ENCODE results near the gene LOC101059915.

LOC101059915 gene

GRCh38 chrX:71625471-71625870 is 41.9 kb upstream of the LOC101059915 start:
- Histone ChIP-seq H3K4me1 (ENCODE audit: control insufficient read depth, insufficient read depth, low read length) (peaks cover 21% of the 10 kb centered on the region), H3K36me3 (ENCODE audit: control insufficient read depth, insufficient read depth, low read length, severe bottlenecking) (no peaks in the 10 kb centered on the region), H3K27me3 (replicated peaks; ENCODE audit: control insufficient read depth, insufficient read depth, low read length) (no peaks in the 10 kb centered on the region), H3K9me3 (ENCODE audit: control insufficient read depth, low read length) (no peaks in the 10 kb centered on the region), H3K9ac (ENCODE audit: low read length) (no peak overlapping the region), H3K4me3 (ENCODE audit: low read length) (no peak overlapping the region)
- no peak for DNase-seq (ENCODE audit: low read depth)

GRCh38 chrX:71626576-71626975 is 40.8 kb upstream of the LOC101059915 start:
- H3K9me3 ChIP-seq (ENCODE audit: control insufficient read depth, low read length) = no peaks in the 10 kb centered on the region
- no peaks in the 10 kb centered on the region for H3K36me3 ChIP-seq (ENCODE audit: control insufficient read depth, insufficient read depth, low read length, severe bottlenecking)
- no peak overlapping the region for H3K9ac ChIP-seq (ENCODE audit: low read length)
- no peaks in the 10 kb centered on the region for H3K27me3 ChIP-seq (replicated peaks; ENCODE audit: control insufficient read depth, insufficient read depth, low read length)
- DNase-seq (ENCODE audit: low read depth) = no peak
- no peak overlapping the region for H3K4me3 ChIP-seq (ENCODE audit: low read length)
- peaks cover 19% of the 10 kb centered on the region for H3K4me1 ChIP-seq (ENCODE audit: control insufficient read depth, insufficient read depth, low read length)

- Histone ChIP-seq H3K4me3 (ENCODE audit: low read length) (no peak overlapping the region), H3K9me3 (ENCODE audit: control insufficient read depth, low read length) (peaks cover 5% of the 10 kb centered on the region)
Measured at GRCh38 chrX:71627588-71628404, 39.5 kb upstream of the LOC101059915 start.

GRCh38 chrX:71629467-71629866 is 37.9 kb upstream of the LOC101059915 start:
- Histone ChIP-seq H3K4me1 (ENCODE audit: control insufficient read depth, insufficient read depth, low read length) (no peaks in the 10 kb centered on the region), H3K36me3 (ENCODE audit: control insufficient read depth, insufficient read depth, low read length, severe bottlenecking) (no peaks in the 10 kb centered on the region), H3K9ac (ENCODE audit: low read length) (no peak overlapping the region), H3K9me3 (ENCODE audit: control insufficient read depth, low read length) (peaks cover 5% of the 10 kb centered on the region), H3K4me3 (ENCODE audit: low read length) (no peak overlapping the region), H3K27me3 (replicated peaks; ENCODE audit: control insufficient read depth, insufficient read depth, low read length) (peaks cover 2% of the 10 kb centered on the region)
- DNase-seq (ENCODE audit: low read depth) = no peak

More at GRCh38 chrX:71627588-71628404, 39.5 kb upstream of the LOC101059915 start:
- no peak for DNase-seq (ENCODE audit: low read depth)
- H3K36me3 ChIP-seq (ENCODE audit: control insufficient read depth, insufficient read depth, low read length, severe bottlenecking) = no peaks in the 10 kb centered on the region
- no peak overlapping the region for H3K9ac ChIP-seq (ENCODE audit: low read length)
- no peaks in the 10 kb centered on the region for H3K27me3 ChIP-seq (replicated peaks; ENCODE audit: control insufficient read depth, insufficient read depth, low read length)
- H3K4me1 ChIP-seq (ENCODE audit: control insufficient read depth, insufficient read depth, low read length) = peaks cover 8% of the 10 kb centered on the region

GRCh38 chrX:71632923-71633657 is 34.3 kb upstream of the LOC101059915 start:
- Histone ChIP-seq H3K9ac (ENCODE audit: low read length) (no peak overlapping the region), H3K4me3 (ENCODE audit: low read length) (no peak overlapping the region), H3K36me3 (ENCODE audit: control insufficient read depth, insufficient read depth, low read length, severe bottlenecking) (no peaks in the 10 kb centered on the region), H3K9me3 (ENCODE audit: control insufficient read depth, low read length) (peaks cover 5% of the 10 kb centered on the region), H3K4me1 (ENCODE audit: control insufficient read depth, insufficient read depth, low read length) (no peaks in the 10 kb centered on the region), H3K27me3 (replicated peaks; ENCODE audit: control insufficient read depth, insufficient read depth, low read length) (peaks cover 2% of the 10 kb centered on the region)
- DNase-seq (ENCODE audit: low read depth) = no peak

- H3K4me3 ChIP-seq (ENCODE audit: low read length) = no peak overlapping the region
- H3K36me3 ChIP-seq (ENCODE audit: control insufficient read depth, insufficient read depth, low read length, severe bottlenecking) = no peaks in the 10 kb centered on the region
- DNase-seq (ENCODE audit: low read depth) = no peak
- H3K4me1 ChIP-seq (ENCODE audit: control insufficient read depth, insufficient read depth, low read length) = no peaks in the 10 kb centered on the region
- peaks cover 5% of the 10 kb centered on the region for H3K9me3 ChIP-seq (ENCODE audit: control insufficient read depth, low read length)
- no peak overlapping the region for H3K9ac ChIP-seq (ENCODE audit: low read length)
- peaks cover 2% of the 10 kb centered on the region for H3K27me3 ChIP-seq (replicated peaks; ENCODE audit: control insufficient read depth, insufficient read depth, low read length)
Measured at GRCh38 chrX:71634366-71634765, 33.0 kb upstream of the LOC101059915 start.

GRCh38 chrX:71636438-71637252 is 30.7 kb upstream of the LOC101059915 start:
- no peak overlapping the region for H3K9ac ChIP-seq (ENCODE audit: low read length)
- peaks cover 5% of the 10 kb centered on the region for H3K9me3 ChIP-seq (ENCODE audit: control insufficient read depth, low read length)
- no peaks in the 10 kb centered on the region for H3K4me1 ChIP-seq (ENCODE audit: control insufficient read depth, insufficient read depth, low read length)
- no peak overlapping the region for H3K4me3 ChIP-seq (ENCODE audit: low read length)
- no peak for DNase-seq (ENCODE audit: low read depth)
- H3K27me3 ChIP-seq (replicated peaks; ENCODE audit: control insufficient read depth, insufficient read depth, low read length) = peaks cover 2% of the 10 kb centered on the region
- H3K36me3 ChIP-seq (ENCODE audit: control insufficient read depth, insufficient read depth, low read length, severe bottlenecking) = no peaks in the 10 kb centered on the region

- Histone ChIP-seq H3K4me1 (ENCODE audit: control insufficient read depth, insufficient read depth, low read length) (no peaks in the 10 kb centered on the region), H3K9me3 (ENCODE audit: control insufficient read depth, low read length) (peaks cover under 1% of the 10 kb centered on the region), H3K4me3 (ENCODE audit: low read length) (no peak overlapping the region), H3K36me3 (ENCODE audit: control insufficient read depth, insufficient read depth, low read length, severe bottlenecking) (no peaks in the 10 kb centered on the region), H3K27me3 (replicated peaks; ENCODE audit: control insufficient read depth, insufficient read depth, low read length) (peaks cover 2% of the 10 kb centered on the region), H3K9ac (ENCODE audit: low read length) (no peak overlapping the region)
- DNase-seq (ENCODE audit: low read depth) = peak; percentile 2
Measured at GRCh38 chrX:71637253-71637618, 30.1 kb upstream of the LOC101059915 start.

GRCh38 chrX:71637848-71638247 is 29.5 kb upstream of the LOC101059915 start:
- Histone ChIP-seq H3K4me3 (ENCODE audit: low read length) (peak overlapping the region; percentile 26), H3K9me3 (ENCODE audit: control insufficient read depth, low read length) (no peaks in the 10 kb centered on the region), H3K9ac (ENCODE audit: low read length) (no peak overlapping the region), H3K36me3 (ENCODE audit: control insufficient read depth, insufficient read depth, low read length, severe bottlenecking) (no peaks in the 10 kb centered on the region), H3K4me1 (ENCODE audit: control insufficient read depth, insufficient read depth, low read length) (no peaks in the 10 kb centered on the region), H3K27me3 (replicated peaks; ENCODE audit: control insufficient read depth, insufficient read depth, low read length) (peaks cover 2% of the 10 kb centered on the region)
- DNase-seq (ENCODE audit: low read depth) = peak; percentile 45

GRCh38 chrX:71638409-71638808 is 28.9 kb upstream of the LOC101059915 start:
- Histone ChIP-seq H3K27me3 (replicated peaks; ENCODE audit: control insufficient read depth, insufficient read depth, low read length) (peaks cover 2% of the 10 kb centered on the region), H3K4me1 (ENCODE audit: control insufficient read depth, insufficient read depth, low read length) (no peaks in the 10 kb centered on the region), H3K36me3 (ENCODE audit: control insufficient read depth, insufficient read depth, low read length, severe bottlenecking) (no peaks in the 10 kb centered on the region), H3K9ac (ENCODE audit: low read length) (no peak overlapping the region), H3K9me3 (ENCODE audit: control insufficient read depth, low read length) (no peaks in the 10 kb centered on the region), H3K4me3 (ENCODE audit: low read length) (no peak overlapping the region)
- no peak for DNase-seq (ENCODE audit: low read depth)

GRCh38 chrX:71640002-71640401 is 27.3 kb upstream of the LOC101059915 start:
- no peaks in the 10 kb centered on the region for H3K36me3 ChIP-seq (ENCODE audit: control insufficient read depth, insufficient read depth, low read length, severe bottlenecking)
- H3K4me1 ChIP-seq (ENCODE audit: control insufficient read depth, insufficient read depth, low read length) = no peaks in the 10 kb centered on the region
- H3K9me3 ChIP-seq (ENCODE audit: control insufficient read depth, low read length) = no peaks in the 10 kb centered on the region
- no peak overlapping the region for H3K9ac ChIP-seq (ENCODE audit: low read length)
- no peaks in the 10 kb centered on the region for H3K27me3 ChIP-seq (replicated peaks; ENCODE audit: control insufficient read depth, insufficient read depth, low read length)
- DNase-seq (ENCODE audit: low read depth) = no peak
- no peak overlapping the region for H3K4me3 ChIP-seq (ENCODE audit: low read length)
